Calu3 (cell line): Measurements from ENCODE around the gene ALK. TPM values are rescaled to one million over a fixed set of nuclear protein-coding genes. Genes with fewer than 3 reads are reported as not detected.

Experiments used
- BruUV-seq: library from RNA; stranded (reverse); fragments of 400-500 nt; replicated peaks from 2 replicates; lab custom pipeline; 2021; lab: Mats Ljungman, UMichigan
- CTCF ChIA-PET: fragments of 300-600 bp; sonication (Branson Sonifier 250); formaldehyde crosslinking; loops from one replicate; lab custom pipeline; 2022; ENCODE audit warnings: antibody characterized with exemption; lab: Charles Lee
- DNase-seq: peaks from one replicate; pipeline ENCODE4 v3.0.0; 2022
- H3K27ac Mint-ChIP-seq: one replicate; pipeline ENCODE4 v1.8.0; 2022; ENCODE audit warnings: mixed read lengths; ENCODE audit not compliant: unreplicated experiment
- H3K27me3 Mint-ChIP-seq: one replicate; pipeline ENCODE4 v1.8.0; 2022; ENCODE audit warnings: mixed read lengths; ENCODE audit not compliant: unreplicated experiment
- H3K36me3 Mint-ChIP-seq: one replicate; pipeline ENCODE4 v1.8.0; 2022; ENCODE audit warnings: mild to moderate bottlenecking, moderate library complexity, mixed read lengths; ENCODE audit not compliant: insufficient read depth, unreplicated experiment
- H3K4me1 Mint-ChIP-seq: one replicate; pipeline ENCODE4 v1.8.0; 2022; ENCODE audit warnings: mild to moderate bottlenecking, low read depth, mixed read lengths; ENCODE audit not compliant: unreplicated experiment
- H3K4me3 Mint-ChIP-seq: one replicate; pipeline ENCODE4 v1.8.0; 2022; ENCODE audit warnings: mild to moderate bottlenecking, low read depth, moderate library complexity, mixed read lengths; ENCODE audit not compliant: unreplicated experiment
- H3K9me3 Mint-ChIP-seq: one replicate; pipeline ENCODE4 v1.8.0; 2022; ENCODE audit warnings: low read depth, mixed read lengths; ENCODE audit not compliant: unreplicated experiment
- intact Hi-C: fragments of 100-400 bp; cut with micrococcal nuclease; formaldehyde crosslinking; loops from one replicate; pipeline ENCODE4 v1.10.0; 2022; ENCODE audit not compliant: unreplicated experiment
- total RNA-seq: library from RNA; stranded (reverse); gene quantifications from 2 replicates; pipeline ENCODE4 v1.2.3, GENCODE V29; 2022
- TF ChIP-seq, protein P1 (sequence below): fragments of 200-600 bp; IDR thresholded peaks from one replicate; pipeline ENCODE4 v1.8.0; 2022; ENCODE audit warnings: antibody characterized with exemption; ENCODE audit not compliant: unreplicated experiment

ALK gene
- total RNA-seq, 1 experiment from 2014 or later, result not detected

DNA sequence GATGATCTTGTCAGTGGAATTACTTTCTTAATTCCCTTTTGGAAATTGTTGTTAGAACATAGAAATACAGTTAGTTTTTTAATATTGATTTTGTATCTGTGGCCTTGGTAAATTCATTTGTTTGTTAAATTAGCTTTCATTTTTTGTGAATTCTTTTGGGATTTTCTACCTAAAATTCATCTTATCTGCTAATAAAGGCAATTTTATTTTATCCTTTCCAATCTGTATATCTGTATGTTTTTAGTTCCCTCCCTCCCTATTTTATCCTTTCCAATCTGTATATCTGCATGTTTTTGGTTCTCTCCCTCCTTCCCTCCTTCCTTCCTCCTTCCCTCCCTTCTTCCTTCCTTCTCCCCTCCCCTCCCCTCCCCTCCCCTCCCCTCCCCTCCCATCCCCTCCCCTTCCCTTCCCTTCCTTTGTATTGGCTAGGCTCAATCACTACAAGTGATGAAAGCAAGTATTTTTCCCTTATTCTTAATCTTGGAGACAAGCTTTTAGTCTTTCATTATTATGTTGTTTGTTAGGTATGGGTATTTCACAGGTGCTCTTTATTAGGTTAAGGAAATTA lies 244.4 kb downstream of the ALK start:
- H3K27me3 Mint-ChIP-seq, result peaks cover 35% of the 10 kb centered on the region
- no peaks in the 10 kb centered on the region for H3K36me3 Mint-ChIP-seq
- H3K9me3 Mint-ChIP-seq, result peaks cover 3% of the 10 kb centered on the region
- no peak overlapping the region for H3K4me3 Mint-ChIP-seq
- no peak overlapping the region for H3K27ac Mint-ChIP-seq
- BruUV-seq, result no TSS peak
- no peak for DNase-seq
- H3K4me1 Mint-ChIP-seq, result no peaks in the 10 kb centered on the region
- TF ChIP-seq, protein P1, sequence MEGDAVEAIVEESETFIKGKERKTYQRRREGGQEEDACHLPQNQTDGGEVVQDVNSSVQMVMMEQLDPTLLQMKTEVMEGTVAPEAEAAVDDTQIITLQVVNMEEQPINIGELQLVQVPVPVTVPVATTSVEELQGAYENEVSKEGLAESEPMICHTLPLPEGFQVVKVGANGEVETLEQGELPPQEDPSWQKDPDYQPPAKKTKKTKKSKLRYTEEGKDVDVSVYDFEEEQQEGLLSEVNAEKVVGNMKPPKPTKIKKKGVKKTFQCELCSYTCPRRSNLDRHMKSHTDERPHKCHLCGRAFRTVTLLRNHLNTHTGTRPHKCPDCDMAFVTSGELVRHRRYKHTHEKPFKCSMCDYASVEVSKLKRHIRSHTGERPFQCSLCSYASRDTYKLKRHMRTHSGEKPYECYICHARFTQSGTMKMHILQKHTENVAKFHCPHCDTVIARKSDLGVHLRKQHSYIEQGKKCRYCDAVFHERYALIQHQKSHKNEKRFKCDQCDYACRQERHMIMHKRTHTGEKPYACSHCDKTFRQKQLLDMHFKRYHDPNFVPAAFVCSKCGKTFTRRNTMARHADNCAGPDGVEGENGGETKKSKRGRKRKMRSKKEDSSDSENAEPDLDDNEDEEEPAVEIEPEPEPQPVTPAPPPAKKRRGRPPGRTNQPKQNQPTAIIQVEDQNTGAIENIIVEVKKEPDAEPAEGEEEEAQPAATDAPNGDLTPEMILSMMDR, result no peak
- intact Hi-C loops, result no loop called here
- CTCF ChIA-PET, result interaction anchor here (0.8 kb wide), 1 partner anchor 119 kb away, joined by 3 read pairs; no protein-coding TSS in a partner anchor

DNA sequence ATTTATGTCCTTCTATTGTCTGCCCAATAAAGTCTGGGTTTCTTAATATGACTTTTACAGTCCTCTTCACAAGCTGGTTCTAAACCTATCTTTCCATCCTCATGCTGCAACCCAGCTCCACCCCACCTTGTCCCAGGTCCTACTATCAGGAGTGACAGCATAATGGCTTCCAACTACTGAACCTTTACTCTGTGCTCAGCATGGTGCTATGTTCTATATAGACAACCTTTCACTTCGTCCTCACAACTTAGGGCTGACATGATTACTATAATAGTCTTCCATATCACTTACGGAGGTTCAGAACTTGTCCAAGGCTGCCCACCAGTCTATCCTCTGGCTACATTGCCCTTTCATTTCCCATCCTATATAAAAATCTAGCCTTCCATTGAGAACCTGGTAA lies 256.8 kb downstream of the ALK start:
- Mint-ChIP-seq H3K4me3 (no peak overlapping the region), H3K36me3 (no peaks in the 10 kb centered on the region), H3K4me1 (peaks cover 10% of the 10 kb centered on the region), H3K9me3 (peaks cover 8% of the 10 kb centered on the region), H3K27me3 (peaks cover 30% of the 10 kb centered on the region), H3K27ac (no peak overlapping the region)
- intact Hi-C loops, result no loop called here
- no peak for DNase-seq
- BruUV-seq, result no TSS peak
- CTCF ChIA-PET, result no interaction called here
- TF ChIP-seq, protein P1, result no peak

DNA sequence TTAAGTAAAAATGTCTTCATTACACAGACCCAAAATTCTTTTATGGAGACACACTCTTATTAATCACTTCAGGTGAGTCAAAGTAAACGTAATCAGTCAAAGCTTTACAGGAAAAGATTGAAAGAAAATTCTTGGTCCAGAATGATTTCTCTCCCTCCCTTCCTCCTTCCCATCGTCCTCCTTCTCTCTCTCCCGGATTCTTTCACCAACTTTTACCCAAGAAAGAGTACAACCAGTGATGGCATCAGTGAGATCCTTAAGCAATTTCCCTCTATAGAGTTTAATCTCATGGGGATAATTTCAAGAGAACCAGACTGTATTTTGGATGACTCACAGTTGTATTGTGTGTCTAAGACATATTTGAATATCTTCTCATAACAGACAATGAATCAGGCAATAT lies 258.1 kb downstream of the ALK start:
- Mint-ChIP-seq H3K4me1 (peaks cover 10% of the 10 kb centered on the region), H3K36me3 (no peaks in the 10 kb centered on the region), H3K9me3 (peaks cover 4% of the 10 kb centered on the region), H3K4me3 (no peak overlapping the region), H3K27ac (no peak overlapping the region), H3K27me3 (peaks cover 29% of the 10 kb centered on the region)
- intact Hi-C loops, result no loop called here
- CTCF ChIA-PET, result no interaction called here
- TF ChIP-seq, protein P1, result no peak
- no peak for DNase-seq
- BruUV-seq, result no TSS peak

DNA sequence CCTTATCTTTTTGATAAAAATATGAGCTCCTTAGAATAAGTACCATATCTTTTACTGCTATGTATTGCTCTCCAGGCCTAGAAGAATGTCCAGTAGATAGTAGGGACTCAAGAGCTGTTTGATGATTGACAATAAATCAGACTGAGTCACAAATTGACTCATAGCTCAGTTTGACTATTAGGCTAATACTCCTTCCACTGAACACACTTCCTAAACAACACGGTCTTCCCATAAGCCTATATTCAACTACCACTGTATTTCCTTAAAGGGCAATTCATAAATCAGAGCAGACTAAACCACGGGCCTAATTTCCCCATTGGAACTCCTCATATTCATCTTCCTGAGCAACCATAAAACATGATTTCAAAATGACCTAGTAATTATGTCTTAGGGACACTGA lies 258.5 kb downstream of the ALK start:
- Mint-ChIP-seq H3K4me3 (no peak overlapping the region), H3K27ac (no peak overlapping the region), H3K9me3 (peaks cover 2% of the 10 kb centered on the region), H3K4me1 (peaks cover 10% of the 10 kb centered on the region), H3K27me3 (peaks cover 29% of the 10 kb centered on the region), H3K36me3 (no peaks in the 10 kb centered on the region)
- DNase-seq, result no peak
- intact Hi-C loops, result no loop called here
- BruUV-seq, result no TSS peak
- CTCF ChIA-PET, result no interaction called here
- TF ChIP-seq, protein P1, result no peak
